Esophagus squamous epithelium (tissue), 5 donors: ENCODE data around the gene REP15. TPM values are rescaled to one million over a fixed set of nuclear protein-coding genes. Genes with fewer than 3 reads are reported as not detected.

ENCODE experiments used
- DNase-seq: peaks from one replicate; lab custom pipeline; 2025; lab: John Stamatoyannopoulos, UW
- H3K27ac ChIP-seq, 4 donors: fragments of 200-600 bp; sonication (generic); one replicate each; pipeline ENCODE4 v1.5.1; 2016 to 2019; ENCODE audit warnings: mild to moderate bottlenecking in 1 of 4
- H3K27me3 ChIP-seq, 4 donors: fragments of 200-600 bp; sonication (generic); 1 replicate in 3 of 4; 2 replicates in 1 of 4; pipeline versions ENCODE4 v1.5.1 to v1.6.0; 2017 to 2021; ENCODE audit warnings: antibody characterized with exemption in 1 of 4
- H3K36me3 ChIP-seq, 3 donors: fragments of 200-600 bp; sonication (generic); one replicate each; pipeline ENCODE4 v1.5.1; 2016 to 2019
- H3K4me1 ChIP-seq, 3 donors: fragments of 200-600 bp; sonication (generic); one replicate each; pipeline ENCODE4 v1.5.1; 2017 to 2019
- H3K4me3 ChIP-seq, 4 donors: fragments of 200-600 bp; sonication (generic); 1 replicate in 3 of 4; 2 replicates in 1 of 4; pipeline ENCODE4 v1.5.1; 2016 to 2019; ENCODE audit warnings: mild to moderate bottlenecking in 2 of 4, moderate library complexity in 1 of 4
- H3K9me3 ChIP-seq, 3 donors: fragments of 200-600 bp; sonication (generic); one replicate each; pipeline ENCODE4 v1.5.1; 2016 to 2019
- CTCF ChIP-seq, 6 experiments: fragments of 450-650 bp in 4 of 6; fragments of 200-600 bp in 2 of 6; sonication (generic) in 2 of 6; IDR thresholded peaks; one replicate each; pipeline ENCODE4 v1.5.1; 2016 to 2019; ENCODE audit warnings: antibody characterized with exemption in 6 of 6, mild to moderate bottlenecking in 4 of 6, moderate library complexity in 4 of 6
- POLR2A ChIP-seq, 4 donors: fragments of 450-650 bp; IDR thresholded peaks; one replicate each; pipeline ENCODE4 v1.6.1; 2017; ENCODE audit warnings: antibody characterized with exemption in 4 of 4, mild to moderate bottlenecking in 4 of 4, moderate library complexity in 3 of 4
- WGBS, 2 donors: methylation state at CpG; one replicate each; pipeline ENCODE4 v1.1.5; 2018; 5-methylcytosine and 5-hydroxymethylcytosine counted together
- intact Hi-C: fragments of 100-400 bp; cut with DNase I; formaldehyde crosslinking; loops from one replicate; pipeline ENCODE4 v1.15.0; 2022
- total RNA-seq, 4 donors: library from RNA; depleted of rRNA; stranded (reverse); fragments of >200 nt; gene quantifications; one replicate each; pipeline ENCODE4 v1.1.0, GENCODE V29; 2016
- donor health status: DM: yes; HTN: yes; CAD: no.

The REP15 gene
- total RNA-seq, 4 donors from 2014 or later, result 0.30 to 2.9 (median 1.6) TPM; not detected in 1

- no peaks in the 10 kb centered on the region for H3K9me3 ChIP-seq
- no peak overlapping the region for H3K27ac ChIP-seq
- H3K27me3 ChIP-seq, result no peaks in the 10 kb centered on the region
- DNase-seq, result no peak
- H3K4me3 ChIP-seq, result no peak overlapping the region
- peaks cover 0 to 100% (median 18%) of the 10 kb centered on the region in 3 donors for H3K36me3 ChIP-seq
- intact Hi-C loops, result no loop called here
- H3K4me1 ChIP-seq, result no peaks in the 10 kb centered on the region
- WGBS, 2 donors, result 80 to 85% methylated on average over 2 of the region's 2 CpGs
- TF ChIP-seq CTCF (IDR thresholded peaks at IDR 0.05) (no peak), POLR2A (IDR thresholded peaks at IDR 0.05) (no peak)
Observed at GRCh38 chr12:27685274-27685673, 11.0 kb upstream of the REP15 start.

- peaks cover 0 to 100% (median 15%) of the 10 kb centered on the region in 3 donors for H3K36me3 ChIP-seq
- TF ChIP-seq POLR2A (IDR thresholded peaks at IDR 0.05) (no peak), CTCF (IDR thresholded peaks at IDR 0.05) (no peak)
- no peaks in the 10 kb centered on the region for H3K27me3 ChIP-seq
- intact Hi-C loops, result no loop called here
- H3K4me3 ChIP-seq, result no peak overlapping the region
- H3K4me1 ChIP-seq, result no peaks in the 10 kb centered on the region
- H3K27ac ChIP-seq, result no peak overlapping the region
- no peaks in the 10 kb centered on the region for H3K9me3 ChIP-seq
- no peak for DNase-seq
Observed at GRCh38 chr12:27686147-27686546, 10.1 kb upstream of the REP15 start.

- Histone ChIP-seq H3K4me1 (no peaks in the 10 kb centered on the region), H3K27ac (no peak overlapping the region), H3K36me3 (peaks cover 0 to 100% (median 16%) of the 10 kb centered on the region in 3 donors), H3K4me3 (no peak overlapping the region), H3K9me3 (no peaks in the 10 kb centered on the region), H3K27me3 (no peaks in the 10 kb centered on the region)
- 84 to 94% methylated on average over 3 of the region's 3 CpGs for WGBS, 2 donors
- TF ChIP-seq POLR2A (IDR thresholded peaks at IDR 0.05), result no peak
- no peak for TF ChIP-seq CTCF (IDR thresholded peaks at IDR 0.05)
- DNase-seq, result no peak
- intact Hi-C loops, result no loop called here
Observed at GRCh38 chr12:27688671-27689070, 7.6 kb upstream of the REP15 start.

- Histone ChIP-seq H3K36me3 (peaks cover 0 to 100% (median 16%) of the 10 kb centered on the region in 3 donors), H3K27me3 (no peaks in the 10 kb centered on the region), H3K4me1 (no peaks in the 10 kb centered on the region), H3K27ac (no peak overlapping the region), H3K9me3 (no peaks in the 10 kb centered on the region), H3K4me3 (no peak overlapping the region)
- TF ChIP-seq POLR2A (IDR thresholded peaks at IDR 0.05), result no peak
- 89 to 91% methylated on average over 13 of the region's 13 CpGs for WGBS, 2 donors
- intact Hi-C loops, result no loop called here
- no peak for DNase-seq
Observed at GRCh38 chr12:27689558-27690180, 6.6 kb upstream of the REP15 start.

GRCh38 chr12:27693403-27693802 lies 2.8 kb upstream of the REP15 start:
- no peak overlapping the region for H3K27ac ChIP-seq
- no peaks in the 10 kb centered on the region for H3K4me1 ChIP-seq
- 84 to 85% methylated on average over 2 of the region's 2 CpGs for WGBS, 2 donors
- peaks cover 0 to 87% (median 18%) of the 10 kb centered on the region in 3 donors for H3K36me3 ChIP-seq
- intact Hi-C loops, result no loop called here
- H3K9me3 ChIP-seq, result no peaks in the 10 kb centered on the region
- no peak for DNase-seq
- no peaks in the 10 kb centered on the region for H3K27me3 ChIP-seq
- no peak overlapping the region for H3K4me3 ChIP-seq
- TF ChIP-seq POLR2A (IDR thresholded peaks at IDR 0.05) (no peak), CTCF (IDR thresholded peaks at IDR 0.05) (no peak)
